A375 (cell line): ENCODE data around the gene ERCC8. TPM values are rescaled to one million over a fixed set of nuclear protein-coding genes. Genes with fewer than 3 reads are reported as not detected.

ENCODE experiments used
- total RNA-seq: library from RNA; depleted of rRNA; stranded (reverse); fragments of >200 nt; shearing (Covaris generic); gene quantifications from 2 replicates; pipeline ENCODE4 v1.2.3, GENCODE V29; 2014; rRNA removed

ERCC8 gene, protein sequence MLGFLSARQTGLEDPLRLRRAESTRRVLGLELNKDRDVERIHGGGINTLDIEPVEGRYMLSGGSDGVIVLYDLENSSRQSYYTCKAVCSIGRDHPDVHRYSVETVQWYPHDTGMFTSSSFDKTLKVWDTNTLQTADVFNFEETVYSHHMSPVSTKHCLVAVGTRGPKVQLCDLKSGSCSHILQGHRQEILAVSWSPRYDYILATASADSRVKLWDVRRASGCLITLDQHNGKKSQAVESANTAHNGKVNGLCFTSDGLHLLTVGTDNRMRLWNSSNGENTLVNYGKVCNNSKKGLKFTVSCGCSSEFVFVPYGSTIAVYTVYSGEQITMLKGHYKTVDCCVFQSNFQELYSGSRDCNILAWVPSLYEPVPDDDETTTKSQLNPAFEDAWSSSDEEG
- 7.3 and 7.9 TPM in 2 replicates for total RNA-seq

DNA sequence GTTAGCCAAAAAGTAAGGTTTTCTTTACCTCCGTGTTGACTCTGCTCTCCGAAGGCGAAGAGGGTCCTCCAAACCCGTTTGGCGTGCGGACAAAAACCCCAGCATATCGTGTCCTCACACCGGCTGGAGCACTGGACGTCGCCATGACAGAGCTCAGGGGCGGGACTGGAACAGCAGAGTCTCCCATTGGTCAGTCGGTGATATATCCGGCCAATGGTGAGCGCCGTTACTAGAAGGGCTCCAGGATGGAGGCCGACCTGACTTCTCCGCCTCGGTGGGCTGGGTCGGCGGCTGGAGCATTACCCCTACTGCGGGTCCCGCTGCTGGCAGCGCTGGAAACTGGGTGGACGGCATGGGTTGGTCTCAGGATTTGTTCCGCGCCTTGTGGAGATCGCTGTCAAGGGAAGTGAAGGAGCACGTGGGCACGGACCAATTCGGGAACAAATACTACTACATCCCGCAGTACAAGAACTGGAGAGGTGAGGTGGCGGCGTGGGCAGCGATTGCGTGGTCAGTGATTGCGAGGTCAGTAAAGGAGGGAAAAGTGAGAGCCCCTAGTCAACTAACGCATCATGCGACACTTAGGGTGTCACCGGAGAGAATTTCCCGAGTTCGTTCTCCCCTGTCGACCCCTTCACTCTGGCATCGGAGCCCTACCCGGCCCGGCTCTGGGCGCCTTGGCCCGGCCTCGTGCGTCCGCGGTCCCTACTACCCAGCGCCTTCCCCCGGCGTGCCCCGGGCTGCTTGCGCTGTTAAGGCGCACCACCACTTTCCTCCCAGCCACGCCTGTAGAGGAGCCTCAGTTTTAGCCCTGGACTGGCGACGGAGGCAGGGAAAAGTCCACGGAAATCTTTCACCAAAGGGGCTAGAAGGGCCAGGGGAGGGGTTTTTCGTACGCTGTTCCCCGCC is at the start of gene ERCC8, which contains the start of gene NDUFAF2:
ERCC8 (minus strand) TSS at position 167 of the 909 bp plus-strand sequence; CDS start at position 105, 62 bp downstream.
NDUFAF2 (plus strand) TSS at position 302 of the 909 bp plus-strand sequence; CDS start at position 353, 51 bp downstream.

DNA sequence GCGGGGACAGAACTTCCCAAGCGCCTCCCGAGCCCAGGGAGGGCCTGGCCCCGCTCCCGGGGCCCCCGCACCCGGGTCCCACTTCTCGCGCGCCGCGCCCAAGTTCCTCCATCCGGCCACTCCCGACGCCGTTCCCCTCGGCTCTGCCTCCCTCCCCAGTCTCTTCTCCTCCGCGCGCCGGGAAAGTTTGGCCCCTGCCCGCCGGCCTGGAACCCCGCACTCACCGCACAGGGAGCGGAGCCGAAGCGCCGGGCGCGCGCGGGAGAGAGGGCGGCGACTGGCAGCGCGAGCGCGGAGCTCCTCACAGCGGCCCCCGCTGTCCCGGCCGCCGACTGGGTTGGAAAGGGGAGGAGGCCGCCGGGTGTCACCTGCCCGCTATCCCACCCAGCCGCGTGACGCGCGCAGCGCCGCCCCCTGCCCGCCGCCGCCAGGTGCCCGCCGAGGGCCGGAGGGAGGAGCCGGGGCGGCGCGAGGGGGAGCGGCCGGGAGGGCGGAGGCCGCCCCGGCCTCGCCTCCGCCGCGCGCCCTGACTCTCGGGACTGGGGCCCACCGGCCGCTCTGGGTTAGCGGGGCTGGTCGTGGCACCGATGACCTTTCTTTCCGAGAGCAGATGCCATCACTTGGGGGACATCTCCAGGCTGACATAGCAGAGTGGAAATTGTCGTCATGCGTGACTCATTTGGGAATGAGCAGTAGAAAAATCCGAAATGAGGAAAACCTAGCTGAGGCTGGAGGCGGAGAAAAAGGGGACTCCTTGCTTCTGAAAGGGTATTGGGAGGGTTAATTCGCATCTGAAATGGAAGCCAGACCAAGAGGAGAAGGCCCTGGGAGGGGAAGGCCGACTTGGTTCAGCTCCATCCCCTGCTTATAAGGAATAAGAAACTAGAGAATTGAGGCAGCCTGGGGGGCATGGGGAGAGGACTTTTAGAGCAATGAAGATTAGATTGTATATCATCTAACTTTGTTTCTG is 100.6 kb downstream of the ERCC8 start, which contains the start of gene ELOVL7:
ELOVL7 (minus strand) TSS at position 334 of the 970 bp plus-strand sequence. CDS start 56,872 bp downstream, outside the sequence.

Other genes with a start within 250 kb of the ERCC8 start
- gene DEPDC1B, start 244.9 kb downstream of the ERCC8 start, total RNA-seq: 26.9 and 31.8 TPM in 2 replicates
- 0.45 and 0.68 TPM in 2 replicates for gene ELOVL7, start 100.8 kb downstream of the ERCC8 start, total RNA-seq
- gene NDUFAF2, start 135 bp upstream of the ERCC8 start, total RNA-seq: 76.3 and 81.1 TPM in 2 replicates
- 75.4 and 87.6 TPM in 2 replicates for gene SMIM15, start 217.4 kb upstream of the ERCC8 start, total RNA-seq